GM19395 (cell line): Measurements from ENCODE around the gene OXER1.

Experiments used
- ATAC-seq: cut with Tn5 transposase; IDR thresholded peaks from one replicate; pipeline ENCODE4 v1.9.1; 2021; ENCODE audit warnings: mild to moderate bottlenecking, moderate library complexity; ENCODE audit not compliant: unreplicated experiment

The OXER1 gene

GRCh38 chr2:42713920-42714319 is 50.0 kb downstream of the OXER1 start:
- no peak for ATAC-seq

- no peak for ATAC-seq
Measured at GRCh38 chr2:42712934-42713333, 51.0 kb downstream of the OXER1 start.
